ENCODE measurements around the gene NFE2L2. TPM values are rescaled to one million over a fixed set of nuclear protein-coding genes. Genes with fewer than 3 reads are reported as not detected.

The NFE2L2 gene
- total RNA-seq, 4 donors from 2014 or later: 147 to 315 (median 189) TPM

DNA sequence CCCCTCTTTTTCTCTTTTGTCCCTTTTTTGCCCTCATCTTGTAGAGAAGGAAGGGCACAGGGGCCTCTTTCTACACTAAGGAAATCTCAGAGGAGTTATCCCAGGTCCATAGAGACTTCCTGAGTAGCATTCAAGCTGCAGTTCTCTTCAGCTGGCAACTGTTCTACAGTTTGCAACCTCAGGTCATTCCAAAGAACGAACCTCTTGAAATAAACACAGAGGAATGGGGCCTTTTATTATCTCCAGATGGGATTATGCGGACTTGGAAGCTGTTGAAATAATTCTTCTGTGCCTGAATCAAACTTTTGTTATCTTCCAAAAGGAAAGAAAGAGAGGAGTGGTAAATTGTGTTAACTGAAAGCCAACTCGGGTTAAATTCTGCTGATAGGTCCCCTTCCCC, 31.0 kb upstream of the NFE2L2 start:
- 43 to 68% methylated on average over 3 of the region's 3 CpGs for WGBS, 2 donors
- Histone ChIP-seq H3K36me3 (no peaks in the 10 kb centered on the region), H3K4me3 (no peak overlapping the region), H3K27me3 (no peaks in the 10 kb centered on the region), H3K27ac (peak overlapping the region; percentile 23 to 69 (median 60)), H3K9me3 (no peaks in the 10 kb centered on the region), H3K4me1 (peaks cover 6 to 36% (median 8%) of the 10 kb centered on the region in 3 donors)
- no peak for TF ChIP-seq POLR2A (IDR thresholded peaks at IDR 0.05)
- TF ChIP-seq, protein P1, sequence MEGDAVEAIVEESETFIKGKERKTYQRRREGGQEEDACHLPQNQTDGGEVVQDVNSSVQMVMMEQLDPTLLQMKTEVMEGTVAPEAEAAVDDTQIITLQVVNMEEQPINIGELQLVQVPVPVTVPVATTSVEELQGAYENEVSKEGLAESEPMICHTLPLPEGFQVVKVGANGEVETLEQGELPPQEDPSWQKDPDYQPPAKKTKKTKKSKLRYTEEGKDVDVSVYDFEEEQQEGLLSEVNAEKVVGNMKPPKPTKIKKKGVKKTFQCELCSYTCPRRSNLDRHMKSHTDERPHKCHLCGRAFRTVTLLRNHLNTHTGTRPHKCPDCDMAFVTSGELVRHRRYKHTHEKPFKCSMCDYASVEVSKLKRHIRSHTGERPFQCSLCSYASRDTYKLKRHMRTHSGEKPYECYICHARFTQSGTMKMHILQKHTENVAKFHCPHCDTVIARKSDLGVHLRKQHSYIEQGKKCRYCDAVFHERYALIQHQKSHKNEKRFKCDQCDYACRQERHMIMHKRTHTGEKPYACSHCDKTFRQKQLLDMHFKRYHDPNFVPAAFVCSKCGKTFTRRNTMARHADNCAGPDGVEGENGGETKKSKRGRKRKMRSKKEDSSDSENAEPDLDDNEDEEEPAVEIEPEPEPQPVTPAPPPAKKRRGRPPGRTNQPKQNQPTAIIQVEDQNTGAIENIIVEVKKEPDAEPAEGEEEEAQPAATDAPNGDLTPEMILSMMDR (IDR thresholded peaks at IDR 0.05): no peak
- no peak for DNase-seq
- intact Hi-C loops (cut with DNase I): no loop called here

DNA sequence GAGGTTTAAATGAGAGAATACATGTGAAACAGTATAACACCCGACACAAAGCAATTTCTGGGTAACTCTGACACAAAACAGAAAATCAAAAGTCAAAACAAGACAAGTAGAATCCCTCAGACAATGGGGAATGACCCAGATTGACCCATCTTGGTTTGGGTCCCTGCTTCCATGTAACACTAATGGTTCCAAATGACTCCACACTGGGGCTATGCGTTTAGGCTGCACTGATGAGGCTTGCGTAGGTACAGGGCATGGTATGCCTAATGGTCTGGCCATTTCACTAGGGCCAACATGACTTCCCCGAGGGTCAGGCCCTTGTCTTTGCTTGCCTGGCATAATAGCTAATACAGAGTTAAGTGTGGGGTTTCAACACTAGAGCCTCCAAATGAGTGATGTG, 27.2 kb upstream of the NFE2L2 start:
- WGBS, 2 donors: 80 to 93% methylated on average over 4 of the region's 4 CpGs
- H3K4me1 ChIP-seq: peaks cover 3 to 23% (median 6%) of the 10 kb centered on the region in 3 donors
- H3K36me3 ChIP-seq: peaks cover 0 to 12% (median 0%) of the 10 kb centered on the region in 3 donors
- intact Hi-C loops (cut with DNase I): no loop called here
- TF ChIP-seq, protein P1 (IDR thresholded peaks at IDR 0.05): no peak
- TF ChIP-seq POLR2A (IDR thresholded peaks at IDR 0.05): no peak
- no peaks in the 10 kb centered on the region for H3K27me3 ChIP-seq
- H3K27ac ChIP-seq: no peak overlapping the region
- no peak for DNase-seq
- H3K9me3 ChIP-seq: no peaks in the 10 kb centered on the region
- H3K4me3 ChIP-seq: no peak overlapping the region

DNA sequence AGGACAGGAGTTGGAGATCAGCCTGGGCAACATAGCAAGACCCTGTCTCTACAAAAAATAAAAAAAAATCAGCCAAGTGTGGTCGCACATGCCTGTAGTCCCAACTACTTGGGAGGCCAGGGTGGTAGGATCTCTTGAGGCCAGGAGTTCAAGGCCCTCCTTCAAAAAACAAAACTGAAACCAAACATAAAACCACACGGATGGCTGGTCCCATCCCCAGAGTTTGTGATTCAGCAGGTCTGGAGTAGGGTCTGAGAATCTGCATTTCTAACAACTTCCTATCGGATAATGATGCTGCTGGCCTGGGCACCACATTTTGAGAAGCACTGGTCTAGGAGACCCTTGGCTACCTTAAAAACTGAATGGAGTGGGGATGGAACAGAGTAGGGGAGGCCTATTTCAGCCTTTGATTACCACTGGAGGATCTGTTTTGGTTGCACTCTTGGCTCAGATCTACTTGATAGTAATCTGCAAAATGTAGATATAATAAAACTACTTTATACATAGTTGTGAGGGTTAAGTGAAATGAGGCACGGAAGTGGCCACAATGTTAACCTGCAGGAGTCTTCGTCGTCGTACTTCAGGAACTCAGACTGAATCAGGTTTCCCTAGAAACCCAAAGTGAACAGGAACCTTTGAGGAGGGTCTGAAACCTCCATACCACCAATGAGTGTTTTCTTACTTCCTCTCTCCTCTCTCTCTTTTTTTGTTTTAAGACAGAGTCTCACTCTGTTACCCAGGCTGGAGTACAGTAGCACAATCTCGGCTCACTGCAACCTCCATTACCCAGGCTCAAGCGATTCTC, 25.5 kb upstream of the NFE2L2 start:
- TF ChIP-seq, protein P1 (IDR thresholded peaks at IDR 0.05): no peak
- no peak for TF ChIP-seq POLR2A (IDR thresholded peaks at IDR 0.05)
- no peak for DNase-seq
- Histone ChIP-seq H3K9me3 (no peaks in the 10 kb centered on the region), H3K36me3 (peaks cover 0 to 24% (median 0%) of the 10 kb centered on the region in 3 donors), H3K27ac (no peak overlapping the region), H3K27me3 (no peaks in the 10 kb centered on the region), H3K4me1 (peaks cover 0 to 24% (median 6%) of the 10 kb centered on the region in 3 donors), H3K4me3 (no peak overlapping the region)
- 56 to 61% methylated on average over 7 to 8 of the region's 9 CpGs for WGBS, 2 donors
- intact Hi-C loops (cut with DNase I): no loop called here

DNA sequence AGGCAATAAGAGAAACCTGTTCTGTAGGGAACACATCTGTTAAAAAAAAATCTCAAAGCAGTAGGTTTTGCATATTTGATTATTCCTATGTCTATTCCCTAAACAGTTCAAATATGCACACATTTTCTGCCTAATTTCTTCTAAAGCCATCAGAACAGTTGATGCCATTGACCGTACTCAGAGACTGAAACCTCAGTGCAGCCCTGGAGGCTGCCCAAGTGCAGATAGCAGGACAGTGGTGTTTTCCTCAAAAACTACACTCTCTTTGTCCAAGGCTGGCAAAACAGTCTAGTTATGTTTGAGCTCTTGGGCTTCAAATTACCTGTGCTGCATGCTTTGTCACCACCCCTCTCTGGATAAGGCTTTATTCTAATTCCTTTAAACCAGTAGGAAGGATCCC, 23.3 kb upstream of the NFE2L2 start:
- Histone ChIP-seq H3K4me3 (no peak overlapping the region), H3K9me3 (no peaks in the 10 kb centered on the region), H3K36me3 (peaks cover 0 to 24% (median 0%) of the 10 kb centered on the region in 3 donors), H3K27me3 (no peaks in the 10 kb centered on the region), H3K27ac (no peak overlapping the region), H3K4me1 (peaks cover 15 to 46% (median 18%) of the 10 kb centered on the region in 3 donors)
- intact Hi-C loops (cut with DNase I): no loop called here
- no peak for TF ChIP-seq POLR2A (IDR thresholded peaks at IDR 0.05)
- TF ChIP-seq, protein P1 (IDR thresholded peaks at IDR 0.05): no peak
- 81 to 100% methylated on average over 1 of the region's 1 CpG for WGBS, 2 donors
- DNase-seq: no peak

DNA sequence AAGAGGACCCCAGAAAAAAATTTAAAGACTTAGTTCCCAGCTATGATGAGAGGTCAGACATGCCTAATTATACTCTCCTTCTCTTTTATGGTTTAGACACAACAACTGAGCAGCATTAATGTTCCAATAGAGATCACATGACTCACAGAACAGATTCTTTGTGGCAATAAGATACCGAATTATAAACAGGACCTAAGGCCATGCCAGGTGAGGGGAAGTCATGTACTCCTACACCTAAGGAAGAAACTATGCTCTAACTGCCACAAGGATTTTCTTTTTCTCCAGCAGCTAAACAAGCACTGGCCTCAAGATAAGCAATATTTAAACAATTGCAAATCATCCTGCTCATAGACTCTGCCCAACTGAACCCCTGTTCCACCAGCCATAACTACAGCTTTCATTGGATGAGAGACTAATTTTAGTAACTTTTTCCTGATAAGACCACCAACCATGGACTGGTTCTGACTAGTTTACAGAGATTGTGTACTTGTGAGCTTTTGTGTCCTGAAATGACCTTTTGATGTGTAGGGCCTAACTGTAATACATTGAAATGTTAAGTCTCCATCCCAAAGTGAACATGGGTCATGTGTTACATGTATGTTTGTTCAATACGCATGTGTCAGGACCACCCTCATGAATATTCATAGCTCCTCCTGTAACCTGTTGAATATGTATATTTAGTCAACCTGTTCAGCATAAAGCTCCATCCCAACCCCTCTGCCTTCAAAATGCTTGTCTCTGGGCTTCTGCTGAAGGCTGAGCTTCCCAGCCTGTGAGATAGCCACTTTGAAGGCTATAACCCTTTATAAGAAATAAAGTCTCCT, 21.6 kb upstream of the NFE2L2 start:
- DNase-seq: no peak
- Histone ChIP-seq H3K4me3 (no peak overlapping the region), H3K4me1 (peaks cover 25 to 63% (median 32%) of the 10 kb centered on the region in 3 donors), H3K27ac (peak overlapping the region in 1 of 4 donors; percentile 81), H3K9me3 (no peaks in the 10 kb centered on the region), H3K27me3 (no peaks in the 10 kb centered on the region), H3K36me3 (peaks cover 0 to 24% (median 0%) of the 10 kb centered on the region in 3 donors)
- TF ChIP-seq, protein P1 (IDR thresholded peaks at IDR 0.05): no peak
- TF ChIP-seq POLR2A (IDR thresholded peaks at IDR 0.05): no peak
- 59 to 71% methylated on average over 2 of the region's 2 CpGs for WGBS, 2 donors
- intact Hi-C loops (cut with DNase I): no loop called here
